HL-60 (cell line): ENCODE data around the gene COPS7A.
A peak's percentile ranks its signal among the peaks of the same experiment; 100 is the strongest.

Experiments
- DNase-seq, 2 experiments: peaks; one replicate each; pipeline ENCODE4 v3.0.0-alpha.2; 2010 to 2020; ENCODE audit warnings: low read depth in 1 of 2, low spot score in 1 of 2
- H3K27ac ChIP-seq: fragments of 250-450 bp; sonication (Bioruptor Pico); replicated peaks from 2 replicates; pipeline ENCODE4 v1.5.1; 2020; ENCODE audit warnings: mild to moderate bottlenecking, moderate library complexity
- H3K27me3 ChIP-seq: fragments of 250-450 bp; sonication (Bioruptor Pico); 2 replicates; pipeline ENCODE4 v1.5.1; 2021; ENCODE audit warnings: mild to moderate bottlenecking, moderate library complexity; ENCODE audit not compliant: insufficient read depth, poor library complexity, severe bottlenecking
- H3K4me3 ChIP-seq: replicated peaks from 2 replicates; pipeline ENCODE4 v1.5.1; 2011; ENCODE audit warnings: mild to moderate bottlenecking, control low read depth, low read length; ENCODE audit not compliant: insufficient read depth
- GABPA ChIP-seq: IDR thresholded peaks from 2 replicates; pipeline ENCODE4 v1.6.1; 2012; ENCODE audit warnings: low read depth
- POLR2AphosphoS5 ChIP-seq: IDR thresholded peaks from 2 replicates; pipeline ENCODE4 v1.6.1; 2012; ENCODE audit warnings: low read depth
- SPI1 ChIP-seq: IDR thresholded peaks from 2 replicates; pipeline ENCODE4 v1.6.1; 2012; ENCODE audit warnings: low read depth, mild to moderate bottlenecking, borderline replicate concordance
- TF ChIP-seq, protein P1 (sequence below): IDR thresholded peaks from 2 replicates; pipeline ENCODE4 v1.6.1; 2012; ENCODE audit warnings: low read depth; ENCODE audit not compliant: insufficient replicate concordance
- TF ChIP-seq, protein P2 (sequence below): IDR thresholded peaks from one replicate; pipeline ENCODE4 v1.5.1; 2011; ENCODE audit warnings: low read length, control low read depth, inconsistent platforms; ENCODE audit not compliant: insufficient read depth

COPS7A gene

DNA sequence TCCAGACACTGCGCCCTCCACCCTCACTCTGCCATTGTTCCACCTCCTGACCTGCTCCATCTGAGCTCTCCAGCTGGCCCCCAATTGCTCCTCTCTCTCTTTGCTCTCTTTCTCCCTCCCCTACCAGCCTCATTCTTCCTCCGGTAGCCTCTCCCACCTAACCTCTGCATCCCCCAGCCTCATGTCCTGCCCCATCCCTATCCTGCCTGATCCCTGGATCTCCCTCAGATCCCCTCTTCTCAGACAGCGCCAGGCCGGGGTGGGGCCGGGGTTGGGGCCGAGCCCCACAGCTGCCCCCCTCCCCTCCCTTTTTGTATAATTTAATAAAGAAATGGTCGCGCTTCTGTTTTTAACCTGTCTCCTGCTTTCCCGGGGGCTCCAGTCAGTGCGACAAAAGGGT, 46.8 kb downstream of the COPS7A start:
- Histone ChIP-seq H3K27me3 (peaks cover 39% of the 10 kb centered on the region), H3K4me3 (no peak overlapping the region), H3K27ac (no peak overlapping the region)
- no peak for DNase-seq
- TF ChIP-seq, protein P1, sequence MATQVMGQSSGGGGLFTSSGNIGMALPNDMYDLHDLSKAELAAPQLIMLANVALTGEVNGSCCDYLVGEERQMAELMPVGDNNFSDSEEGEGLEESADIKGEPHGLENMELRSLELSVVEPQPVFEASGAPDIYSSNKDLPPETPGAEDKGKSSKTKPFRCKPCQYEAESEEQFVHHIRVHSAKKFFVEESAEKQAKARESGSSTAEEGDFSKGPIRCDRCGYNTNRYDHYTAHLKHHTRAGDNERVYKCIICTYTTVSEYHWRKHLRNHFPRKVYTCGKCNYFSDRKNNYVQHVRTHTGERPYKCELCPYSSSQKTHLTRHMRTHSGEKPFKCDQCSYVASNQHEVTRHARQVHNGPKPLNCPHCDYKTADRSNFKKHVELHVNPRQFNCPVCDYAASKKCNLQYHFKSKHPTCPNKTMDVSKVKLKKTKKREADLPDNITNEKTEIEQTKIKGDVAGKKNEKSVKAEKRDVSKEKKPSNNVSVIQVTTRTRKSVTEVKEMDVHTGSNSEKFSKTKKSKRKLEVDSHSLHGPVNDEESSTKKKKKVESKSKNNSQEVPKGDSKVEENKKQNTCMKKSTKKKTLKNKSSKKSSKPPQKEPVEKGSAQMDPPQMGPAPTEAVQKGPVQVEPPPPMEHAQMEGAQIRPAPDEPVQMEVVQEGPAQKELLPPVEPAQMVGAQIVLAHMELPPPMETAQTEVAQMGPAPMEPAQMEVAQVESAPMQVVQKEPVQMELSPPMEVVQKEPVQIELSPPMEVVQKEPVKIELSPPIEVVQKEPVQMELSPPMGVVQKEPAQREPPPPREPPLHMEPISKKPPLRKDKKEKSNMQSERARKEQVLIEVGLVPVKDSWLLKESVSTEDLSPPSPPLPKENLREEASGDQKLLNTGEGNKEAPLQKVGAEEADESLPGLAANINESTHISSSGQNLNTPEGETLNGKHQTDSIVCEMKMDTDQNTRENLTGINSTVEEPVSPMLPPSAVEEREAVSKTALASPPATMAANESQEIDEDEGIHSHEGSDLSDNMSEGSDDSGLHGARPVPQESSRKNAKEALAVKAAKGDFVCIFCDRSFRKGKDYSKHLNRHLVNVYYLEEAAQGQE = no peak
- TF ChIP-seq, protein P2, sequence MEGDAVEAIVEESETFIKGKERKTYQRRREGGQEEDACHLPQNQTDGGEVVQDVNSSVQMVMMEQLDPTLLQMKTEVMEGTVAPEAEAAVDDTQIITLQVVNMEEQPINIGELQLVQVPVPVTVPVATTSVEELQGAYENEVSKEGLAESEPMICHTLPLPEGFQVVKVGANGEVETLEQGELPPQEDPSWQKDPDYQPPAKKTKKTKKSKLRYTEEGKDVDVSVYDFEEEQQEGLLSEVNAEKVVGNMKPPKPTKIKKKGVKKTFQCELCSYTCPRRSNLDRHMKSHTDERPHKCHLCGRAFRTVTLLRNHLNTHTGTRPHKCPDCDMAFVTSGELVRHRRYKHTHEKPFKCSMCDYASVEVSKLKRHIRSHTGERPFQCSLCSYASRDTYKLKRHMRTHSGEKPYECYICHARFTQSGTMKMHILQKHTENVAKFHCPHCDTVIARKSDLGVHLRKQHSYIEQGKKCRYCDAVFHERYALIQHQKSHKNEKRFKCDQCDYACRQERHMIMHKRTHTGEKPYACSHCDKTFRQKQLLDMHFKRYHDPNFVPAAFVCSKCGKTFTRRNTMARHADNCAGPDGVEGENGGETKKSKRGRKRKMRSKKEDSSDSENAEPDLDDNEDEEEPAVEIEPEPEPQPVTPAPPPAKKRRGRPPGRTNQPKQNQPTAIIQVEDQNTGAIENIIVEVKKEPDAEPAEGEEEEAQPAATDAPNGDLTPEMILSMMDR = no peak
- TF ChIP-seq SPI1 (no peak), POLR2AphosphoS5 (no peak), GABPA (no peak)

DNA sequence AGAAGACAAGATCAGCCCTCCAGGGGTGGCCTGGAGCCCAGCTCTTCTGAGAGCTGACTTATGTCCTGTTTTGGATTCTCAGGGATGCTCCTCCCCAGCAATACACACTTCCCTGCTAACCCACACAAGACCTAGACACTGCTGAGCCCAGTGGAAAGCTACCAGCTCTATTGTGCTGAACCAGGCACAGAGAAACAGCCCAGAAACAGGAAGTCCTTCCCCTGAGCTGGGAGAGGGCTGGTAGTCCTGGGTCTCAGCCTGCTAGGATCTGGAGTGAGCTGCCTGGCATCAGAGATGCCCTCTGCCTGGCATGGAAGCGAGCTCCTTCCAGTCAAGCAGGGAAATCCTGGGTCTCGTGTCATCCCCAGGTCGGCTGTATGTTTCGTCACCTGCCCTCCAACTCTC, 47.2 kb downstream of the COPS7A start:
- H3K4me3 ChIP-seq = no peak overlapping the region
- DNase-seq = peak in 1 of 2 experiments; percentile 57
- no peak overlapping the region for H3K27ac ChIP-seq
- H3K27me3 ChIP-seq = peaks cover 38% of the 10 kb centered on the region
- no peak for TF ChIP-seq POLR2AphosphoS5
- peak; percentile 94 for TF ChIP-seq SPI1

DNA sequence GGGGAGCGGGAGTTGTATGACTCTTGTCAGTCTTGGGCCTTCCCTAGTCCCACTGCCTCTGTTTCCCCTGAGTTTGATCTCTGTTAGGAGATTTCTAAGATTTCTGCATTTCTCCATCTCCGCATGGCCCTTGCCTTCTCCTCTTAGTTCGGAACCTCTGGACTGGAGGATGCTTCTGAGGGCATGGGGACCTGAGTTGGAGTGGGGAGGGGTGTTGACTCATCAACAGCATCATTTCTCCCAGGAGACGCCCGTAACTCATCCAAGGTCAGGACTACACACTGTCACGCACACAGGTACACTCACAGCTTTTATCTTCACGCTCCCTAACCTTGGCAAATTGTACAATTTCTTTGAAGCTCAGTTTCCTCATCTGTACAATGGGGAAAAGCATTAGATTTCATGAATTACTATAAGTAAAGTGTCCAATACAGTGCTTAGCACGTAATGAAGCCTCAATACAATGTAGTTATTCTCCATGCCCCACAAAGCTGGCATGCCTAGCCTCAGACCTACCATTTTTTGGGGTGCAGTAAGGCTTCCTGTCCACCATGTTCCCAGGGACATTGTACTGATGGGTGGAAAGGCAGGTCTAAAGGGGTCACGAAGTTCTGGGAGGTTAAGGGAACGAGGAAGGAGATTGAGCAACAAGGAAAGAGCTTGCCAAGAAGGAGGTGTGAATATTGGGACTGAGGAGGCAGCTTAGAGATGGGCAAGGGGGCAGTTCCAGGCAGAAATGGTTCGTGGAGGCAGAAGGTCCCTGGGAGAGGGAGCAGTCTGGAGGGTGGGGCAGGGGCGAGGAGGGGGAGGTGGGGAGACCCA, 47.9 kb downstream of the COPS7A start:
- TF ChIP-seq GABPA (no peak), SPI1 (no peak), POLR2AphosphoS5 (no peak)
- TF ChIP-seq, protein P2 = no peak
- TF ChIP-seq, protein P1 = no peak

DNA sequence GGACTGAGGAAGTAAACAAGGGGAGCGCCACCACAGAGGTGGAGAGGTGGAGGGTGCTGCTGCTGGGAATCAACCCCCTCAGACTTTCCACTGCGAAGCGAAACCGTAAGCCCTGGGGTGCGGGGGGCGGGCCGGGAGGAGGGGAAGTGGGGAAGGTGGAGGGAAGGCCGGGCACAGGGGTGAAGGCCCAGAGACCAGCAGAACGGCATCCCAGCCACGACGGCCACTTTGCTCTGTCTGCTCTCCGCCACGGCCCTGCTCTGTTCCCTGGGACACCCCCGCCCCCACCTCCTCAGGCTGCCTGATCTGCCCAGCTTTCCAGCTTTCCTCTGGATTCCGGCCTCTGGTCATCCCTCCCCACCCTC, 48.5 kb downstream of the COPS7A start, which contains the start of gene LAG3:
Gene LAG3, plus strand, starts transcription at position 190 of the 365 bp plus-strand sequence. CDS start 333 bp downstream, outside the sequence.
- no peak for TF ChIP-seq POLR2AphosphoS5
- TF ChIP-seq, protein P1 = no peak
- TF ChIP-seq, protein P2 = no peak
- TF ChIP-seq SPI1 = no peak
- TF ChIP-seq GABPA = no peak
- Histone ChIP-seq H3K4me3 (no peak within 1 kb of the TSS), H3K27me3 (peaks cover 36% of the 10 kb centered on the region), H3K27ac (no peak within 1 kb of the TSS)
- no peak for DNase-seq

More for the DNA sequence above, 47.9 kb downstream of the COPS7A start:
- Histone ChIP-seq H3K27me3 (peaks cover 38% of the 10 kb centered on the region), H3K27ac (no peak overlapping the region), H3K4me3 (no peak overlapping the region)
- no peak for DNase-seq
